MCF 10A (cell line): ENCODE measurements around the gene ZNF700. TPM values are rescaled to one million over a fixed set of nuclear protein-coding genes. Genes with fewer than 3 reads are reported as not detected.
"Not testable (repeated sequence)": the region's sequence is repeated elsewhere in the genome, so short reads cannot be mapped to it uniquely, and the experiment has no call there.

Source experiments
- BruUV-seq: library from RNA; stranded (reverse); fragments of 400-500 nt; replicated peaks from 2 replicates; lab custom pipeline; 2021; lab: Mats Ljungman, UMichigan
- CTCF ChIA-PET: fragments of 300-600 bp; sonication (Branson Sonifier 250); formaldehyde crosslinking; extraction: SDS; loops from one replicate; lab custom pipeline; 2021; ENCODE audit warnings: antibody characterized with exemption, inconsistent platforms; lab: Yijun Ruan, JAX
- POLR2A ChIA-PET: fragments of 300-600, 350-650 bp; sonication (Branson Sonifier 250); formaldehyde crosslinking; extraction: SDS; loops from one replicate; lab custom pipeline; 2020; ENCODE audit warnings: antibody characterized with exemption, inconsistent platforms; lab: Yijun Ruan, JAX
- DNase-seq: peaks from one replicate; pipeline ENCODE4 v3.0.0-alpha.2; 2018; ENCODE audit not compliant: unreplicated experiment
- H3K27ac Mint-ChIP-seq: one replicate; pipeline ENCODE4 v1.8.0; 2022; ENCODE audit warnings: mild to moderate bottlenecking, low read depth, mixed read lengths; ENCODE audit not compliant: unreplicated experiment
- H3K27me3 Mint-ChIP-seq: one replicate; pipeline ENCODE4 v1.8.0; 2022; ENCODE audit warnings: mixed read lengths; ENCODE audit not compliant: insufficient read depth, unreplicated experiment
- H3K36me3 Mint-ChIP-seq: one replicate; pipeline ENCODE4 v1.8.0; 2022; ENCODE audit warnings: mild to moderate bottlenecking, moderate library complexity, mixed read lengths; ENCODE audit not compliant: insufficient read depth, unreplicated experiment
- H3K4me1 Mint-ChIP-seq: one replicate; pipeline ENCODE4 v1.8.0; 2022; ENCODE audit warnings: mixed read lengths; ENCODE audit not compliant: insufficient read depth, unreplicated experiment
- H3K4me3 Mint-ChIP-seq: one replicate; pipeline ENCODE4 v1.8.0; 2022; ENCODE audit warnings: mild to moderate bottlenecking, moderate library complexity, mixed read lengths; ENCODE audit not compliant: unreplicated experiment
- H3K9me3 Mint-ChIP-seq: one replicate; pipeline ENCODE4 v1.8.0; 2022; ENCODE audit warnings: mixed read lengths; ENCODE audit not compliant: unreplicated experiment
- CTCF ChIP-seq: fragments of 200-600 bp; IDR thresholded peaks from one replicate; pipeline ENCODE4 v1.8.0; 2022; ENCODE audit warnings: antibody characterized with exemption, mild to moderate bottlenecking; ENCODE audit not compliant: unreplicated experiment
- intact Hi-C: fragments of 100-400 bp; cut with micrococcal nuclease; formaldehyde crosslinking; loops from 2 replicates; pipeline ENCODE4 v1.14.1; 2022
- total RNA-seq: library from RNA; stranded (reverse); gene quantifications from 2 replicates; pipeline ENCODE4 v1.2.3, GENCODE V29; 2022

The ZNF700 gene
- total RNA-seq, 1 experiment from 2014 or later, result 5.9 TPM

GRCh38 chr19:11890634-11891033 lies 34.3 kb upstream of the ZNF700 start:
- Mint-ChIP-seq H3K9me3 (peaks cover 18% of the 10 kb centered on the region), H3K4me1 (no peaks in the 10 kb centered on the region), H3K4me3 (no peak overlapping the region), H3K27me3 (no peaks in the 10 kb centered on the region), H3K27ac (no peak overlapping the region), H3K36me3 (no peaks in the 10 kb centered on the region)
- ChIA-PET POLR2A (no interaction called here), CTCF (no interaction called here)
- no peak for TF ChIP-seq CTCF
- intact Hi-C loops, result no loop called here
- DNase-seq, result no peak
- no TSS peak for BruUV-seq

- no peak overlapping the region for H3K4me3 Mint-ChIP-seq
- POLR2A ChIA-PET, result no interaction called here
- no peak for DNase-seq
- H3K27ac Mint-ChIP-seq, result no peak overlapping the region
- no peaks in the 10 kb centered on the region for H3K36me3 Mint-ChIP-seq
- no TSS peak for BruUV-seq
- TF ChIP-seq CTCF, result no peak
- no peaks in the 10 kb centered on the region for H3K27me3 Mint-ChIP-seq
- peaks cover 18% of the 10 kb centered on the region for H3K9me3 Mint-ChIP-seq
- H3K4me1 Mint-ChIP-seq, result no peaks in the 10 kb centered on the region
- intact Hi-C loops, result no loop called here
- CTCF ChIA-PET, result no interaction called here
These were observed 30.1 kb upstream of the ZNF700 start for GRCh38 chr19:11894851-11895250.

- ChIA-PET POLR2A (no interaction called here), CTCF (no interaction called here)
- BruUV-seq, result no TSS peak
- Mint-ChIP-seq H3K4me3 (no peak overlapping the region), H3K36me3 (no peaks in the 10 kb centered on the region), H3K4me1 (no peaks in the 10 kb centered on the region), H3K27me3 (no peaks in the 10 kb centered on the region), H3K9me3 (peaks cover 20% of the 10 kb centered on the region), H3K27ac (no peak overlapping the region)
- DNase-seq, result no peak
- intact Hi-C loops, result no loop called here
- no peak for TF ChIP-seq CTCF
These were observed 22.7 kb upstream of the ZNF700 start for GRCh38 chr19:11902228-11902627.

- Mint-ChIP-seq H3K27me3 (no peaks in the 10 kb centered on the region), H3K4me3 (no peak overlapping the region), H3K9me3 (peaks cover 20% of the 10 kb centered on the region), H3K4me1 (no peaks in the 10 kb centered on the region), H3K27ac (no peak overlapping the region), H3K36me3 (peaks cover 5% of the 10 kb centered on the region)
- ChIA-PET CTCF (interaction anchor here (1.8 kb wide), 1 partner anchor 18 kb away, joined by 4 read pairs; no protein-coding TSS in a partner anchor), POLR2A (interaction anchor here (0.9 kb wide), 1 partner anchor 82 kb away, joined by 3 read pairs; no protein-coding TSS in a partner anchor)
- no peak for DNase-seq
- intact Hi-C loops, result no loop called here
- no peak for TF ChIP-seq CTCF
- no TSS peak for BruUV-seq
These were observed 19.0 kb upstream of the ZNF700 start for GRCh38 chr19:11905928-11906327.

GRCh38 chr19:11911937-11912336 lies 13.0 kb upstream of the ZNF700 start:
- peaks cover 16% of the 10 kb centered on the region for H3K9me3 Mint-ChIP-seq
- H3K36me3 Mint-ChIP-seq, DNase-seq, POLR2A ChIA-PET, BruUV-seq, H3K4me3 Mint-ChIP-seq, H3K27me3 Mint-ChIP-seq, H3K4me1 Mint-ChIP-seq, CTCF ChIA-PET, H3K27ac Mint-ChIP-seq, intact Hi-C loops: not testable (repeated sequence)

- H3K27me3 Mint-ChIP-seq, H3K4me3 Mint-ChIP-seq, H3K27ac Mint-ChIP-seq, intact Hi-C loops, DNase-seq, POLR2A ChIA-PET, H3K4me1 Mint-ChIP-seq, H3K36me3 Mint-ChIP-seq, BruUV-seq: not testable (repeated sequence)
- CTCF ChIA-PET, result interaction anchor here (1.0 to 2.2 kb wide), 2 partner anchors 9 to 226 kb away, joined by 3 to 7 read pairs; no protein-coding TSS in a partner anchor
- peaks cover 21% of the 10 kb centered on the region for H3K9me3 Mint-ChIP-seq
These were observed 10.4 kb upstream of the ZNF700 start for GRCh38 chr19:11914417-11915051.
